H1 (cell line): Measurements from ENCODE around the gene LOXL1. TPM values are rescaled to one million over a fixed set of nuclear protein-coding genes. Genes with fewer than 3 reads are reported as not detected.

ENCODE experiments used
- CTCF ChIA-PET: fragments of 300-600 bp; sonication (Branson Sonifier 250); formaldehyde crosslinking; loops from one replicate; lab custom pipeline; 2021; ENCODE audit not compliant: partially characterized antibody; lab: Charles Lee
- POLR2A ChIA-PET: fragments of 300-600 bp; sonication (Branson Sonifier 250); formaldehyde crosslinking; loops from one replicate; lab custom pipeline; 2021; ENCODE audit warnings: inconsistent platforms; ENCODE audit not compliant: partially characterized antibody; lab: Charles Lee
- DNase-seq, 2 experiments: peaks; one replicate each; pipeline versions ENCODE4 v3.0.0 to v3.0.0-alpha.2; 2010 to 2022; ENCODE audit warnings: low spot score in 2 of 2, low read depth in 1 of 2, mixed read lengths in 1 of 2
- FAIRE-seq: peaks from 2 replicates; lab custom pipeline; 2011; peaks lifted over from hg19 to GRCh38; lab: Jason Lieb, UNC
- H2AFZ ChIP-seq: 2 replicates; pipeline ENCODE4 v1.8.1; 2012; ENCODE audit warnings: low read length, inconsistent platforms
- H2AK5ac ChIP-seq: 2 replicates; pipeline ENCODE4 v1.6.1; 2013; ENCODE audit warnings: low read depth, low read length
- H2BK120ac ChIP-seq: replicated peaks from 2 replicates; pipeline ENCODE3; 2013; ENCODE audit warnings: low read depth, low read length, inconsistent platforms
- H2BK12ac ChIP-seq: 2 replicates; pipeline ENCODE4 v1.6.1; 2013; ENCODE audit warnings: low read depth, low read length
- H2BK15ac ChIP-seq: 2 replicates; pipeline ENCODE4 v1.6.1; 2013; ENCODE audit warnings: low read length
- H2BK20ac ChIP-seq: 2 replicates; pipeline ENCODE4 v1.6.1; 2013; ENCODE audit warnings: low read length
- H2BK5ac ChIP-seq: 2 replicates; pipeline ENCODE4 v1.6.1; 2013; ENCODE audit warnings: low read depth, low read length
- H3K14ac ChIP-seq: 2 replicates; pipeline ENCODE4 v1.6.1; 2013; ENCODE audit warnings: inconsistent platforms; ENCODE audit not compliant: insufficient read length
- H3K18ac ChIP-seq: 2 replicates; pipeline ENCODE4 v1.6.1; 2013; ENCODE audit warnings: low read length; ENCODE audit errors: extremely low read depth
- H3K23ac ChIP-seq: 2 replicates; pipeline ENCODE4 v1.6.1; 2013; ENCODE audit warnings: inconsistent platforms; ENCODE audit not compliant: insufficient read length
- H3K23me2 ChIP-seq: 2 replicates; pipeline ENCODE4 v1.6.1; 2013; ENCODE audit warnings: low read depth, low read length
- H3K27ac ChIP-seq: 2 replicates; pipeline ENCODE4 v1.6.1; 2011; ENCODE audit warnings: low read depth, low read length, inconsistent platforms
- H3K27me3 ChIP-seq, 4 experiments: replicated peaks in 1 of 4; 1 replicate in 1 of 4; 2 replicates in 3 of 4; pipeline versions ENCODE4 v1.6.1 to v1.8.1; 2011 to 2013; ENCODE audit warnings: low read length in 3 of 4, mild to moderate bottlenecking in 3 of 4, inconsistent platforms in 2 of 4, mixed read lengths in 2 of 4, moderate library complexity in 1 of 4; ENCODE audit not compliant: control insufficient read depth in 3 of 4, insufficient read depth in 3 of 4; ENCODE audit errors: extremely low read depth in 1 of 4
- H3K36me3 ChIP-seq, 4 experiments: 2 replicates each; pipeline versions ENCODE4 v1.6.1 to v1.8.1; 2011 to 2013; ENCODE audit warnings: mild to moderate bottlenecking in 4 of 4, low read length in 3 of 4, moderate library complexity in 2 of 4, control low read depth in 1 of 4, inconsistent platforms in 1 of 4; ENCODE audit not compliant: insufficient read depth in 4 of 4, control insufficient read depth in 2 of 4
- H3K4ac ChIP-seq: replicated peaks from 2 replicates; pipeline ENCODE3; 2013; ENCODE audit warnings: low read length, low read depth, mixed read lengths, inconsistent platforms; ENCODE audit not compliant: insufficient read length
- H3K4me1 ChIP-seq, 4 experiments: replicated peaks in 1 of 4; 1 replicate in 1 of 4; 2 replicates in 3 of 4; pipeline versions ENCODE4 v1.6.1 to v1.8.1; 2011 to 2013; ENCODE audit warnings: low read length in 3 of 4, inconsistent platforms in 2 of 4, mixed read lengths in 1 of 4; ENCODE audit not compliant: insufficient read depth in 4 of 4, control insufficient read depth in 3 of 4
- H3K4me2 ChIP-seq, 2 experiments: 2 replicates each; pipeline versions ENCODE4 v1.6.1 to v1.8.1; 2011 to 2013; ENCODE audit warnings: low read depth in 2 of 2, low read length in 2 of 2, control low read depth in 1 of 2, inconsistent platforms in 1 of 2, mild to moderate bottlenecking in 1 of 2; ENCODE audit not compliant: insufficient read depth in 1 of 2
- H3K4me3 ChIP-seq, 4 experiments: fragments of 200-600, 300-600 bp in 1 of 4; sonication (generic), shearing (Covaris generic), sonication (Bioruptor Twin) in 1 of 4; 2 replicates each; pipeline versions ENCODE4 v1.5.1 to v1.8.1; 2011 to 2016; ENCODE audit warnings: low read length in 4 of 4, low read depth in 3 of 4, control low read depth in 2 of 4, inconsistent platforms in 2 of 4, mild to moderate bottlenecking in 2 of 4, mixed read lengths in 1 of 4, moderate library complexity in 1 of 4; ENCODE audit not compliant: insufficient read depth in 2 of 4; ENCODE audit errors: extremely low read depth in 1 of 4
- H3K56ac ChIP-seq: replicated peaks from 2 replicates; pipeline ENCODE3; 2013; ENCODE audit warnings: low read depth, mild to moderate bottlenecking, mixed read lengths, low read length, inconsistent platforms; ENCODE audit not compliant: insufficient read length
- H3K79me1 ChIP-seq: 2 replicates; pipeline ENCODE4 v1.6.1; 2013; ENCODE audit warnings: low read depth, low read length, control low read depth
- H3K79me2 ChIP-seq, 2 experiments: 2 replicates each; pipeline versions ENCODE4 v1.6.1 to v1.8.1; 2012 to 2013; ENCODE audit warnings: low read length in 2 of 2, mild to moderate bottlenecking in 2 of 2, inconsistent platforms in 1 of 2; ENCODE audit not compliant: insufficient read depth in 2 of 2, control insufficient read depth in 1 of 2
- H3K9ac ChIP-seq, 4 experiments: replicated peaks in 1 of 4; 1 replicate in 1 of 4; 2 replicates in 3 of 4; pipeline versions ENCODE4 v1.6.1 to v1.8.1; 2011 to 2013; ENCODE audit warnings: low read depth in 3 of 4, low read length in 3 of 4, control low read depth in 2 of 4, mild to moderate bottlenecking in 2 of 4, moderate library complexity in 2 of 4, inconsistent platforms in 1 of 4; ENCODE audit errors: extremely low read depth in 1 of 4
- H3K9me3 ChIP-seq, 2 experiments: 2 replicates each; pipeline versions ENCODE4 v1.6.1 to v1.8.1; 2012 to 2013; ENCODE audit warnings: mild to moderate bottlenecking in 2 of 2, moderate library complexity in 2 of 2, control low read depth in 1 of 2, inconsistent platforms in 1 of 2, low read depth in 1 of 2, low read length in 1 of 2, mixed read lengths in 1 of 2; ENCODE audit not compliant: insufficient read depth in 2 of 2
- H4K20me1 ChIP-seq, 2 experiments: replicated peaks in 1 of 2; 2 replicates each; pipeline versions ENCODE3 to v1.8.1; 2011 to 2013; ENCODE audit warnings: inconsistent platforms in 2 of 2, low read length in 2 of 2, mild to moderate bottlenecking in 1 of 2; ENCODE audit not compliant: insufficient read depth in 2 of 2, control insufficient read depth in 1 of 2
- H4K5ac ChIP-seq: 2 replicates; pipeline ENCODE4 v1.6.1; 2013; ENCODE audit warnings: low read length, low read depth, mixed read lengths, inconsistent platforms; ENCODE audit not compliant: insufficient read length
- H4K8ac ChIP-seq: 2 replicates; pipeline ENCODE4 v1.8.0; 2013; ENCODE audit warnings: mild to moderate bottlenecking, moderate library complexity, low read length, inconsistent platforms; ENCODE audit not compliant: insufficient read depth; ENCODE audit errors: extremely low read depth
- H4K91ac ChIP-seq: replicated peaks from 2 replicates; pipeline ENCODE3; 2013; ENCODE audit warnings: low read length, mixed read lengths, inconsistent platforms; ENCODE audit not compliant: insufficient read length
- KDM4A ChIP-seq: IDR thresholded peaks from one replicate; pipeline ENCODE4 v1.7.1; 2012; ENCODE audit warnings: low read depth, mild to moderate bottlenecking, moderate library complexity, low read length, inconsistent platforms; ENCODE audit not compliant: severe bottlenecking
- RFX5 ChIP-seq: IDR thresholded peaks from 2 replicates; pipeline ENCODE4 v1.6.1; 2011; ENCODE audit warnings: low read depth, low read length, improper control_type of control experiment, borderline replicate concordance
- WGBS, 2 experiments: shearing (Covaris generic) in 1 of 2; methylation state at CpG; one replicate each; pipeline versions ENCODE4 v1.1.6 to v1.1.7; 2013 to 2015; ENCODE audit warnings: low lambda C conversion rate in 2 of 2, mixed read lengths in 2 of 2, inconsistent platforms in 1 of 2, low coverage in 1 of 2, missing lambda C conversion rate in 1 of 2; ENCODE audit not compliant: insufficient replicate concordance in 2 of 2, insufficient coverage in 1 of 2, insufficient read length in 1 of 2; ENCODE audit errors: extremely low coverage in 1 of 2, missing lambda C conversion rate in 1 of 2; 5-methylcytosine and 5-hydroxymethylcytosine counted together
- polyA plus RNA-seq, 7 experiments: library from polyadenylated mRNA; depleted of rRNA in 3 of 7; stranded (reverse) in 5 of 7; unstranded in 2 of 7; fragments of >200 nt in 5 of 7; fragments of 200-250 nt in 2 of 7; gene quantifications; 1 replicate in 5 of 7; 2 replicates in 1 of 7; 4 replicates in 1 of 7; pipeline versions ENCODE4 v1.2.1 to v1.2.3, GENCODE V29; 2011 to 2013; ENCODE audit warnings: missing spikeins in 2 of 7, mixed read lengths in 2 of 7
- total RNA-seq: library from RNA; stranded (reverse); fragmentation: NEBNext Ultra II Directional; extraction: Animal tissue kit (Norgen Biotek cat#: 25700); gene quantifications from 2 replicates; pipeline ENCODE4 v1.2.1, GENCODE V29; 2021

Gene LOXL1
- total and polyA plus RNA-seq, 2 of the 8 experiments (the other 6 are each of a cell fraction or from before 2014, with no cell fraction given) = 8.1 to 14.4 TPM

- H2AFZ ChIP-seq = no peak overlapping the region
- no peak overlapping the region for H2BK5ac ChIP-seq
- H4K8ac ChIP-seq = no peak overlapping the region
- H3K18ac ChIP-seq = no peak overlapping the region
- 0 out of 2 replicates have a peak overlapping the region, but pooled peaks have one; percentile 40 for H2BK15ac ChIP-seq
- no peak overlapping the region for H3K56ac ChIP-seq
- no peak overlapping the region for H4K5ac ChIP-seq
- H3K79me1 ChIP-seq = no peaks in the 10 kb centered on the region
- peak overlapping the region; percentile 77 to 80; a peak in 3 of 4 replicates for H3K4me2 ChIP-seq
- no peak overlapping the region for H3K23ac ChIP-seq
- FAIRE-seq = no peak
- H2AK5ac ChIP-seq = no peak overlapping the region; the same call in 1 of the 2 replicates
- H2BK12ac ChIP-seq = peak overlapping the region; percentile 91; the same call in 1 of the 2 replicates
- H3K9ac ChIP-seq = no peak overlapping the region
- peaks cover under 1 to 5% (median 2%) of the 10 kb centered on the region in 4 experiments; a peak in 4 of 8 replicates for H3K36me3 ChIP-seq
- 90% methylated on average over 8 of the region's 10 CpGs; no CpG with 5 or more reads in 1 of the 2 experiments for WGBS, 2 experiments
- H2BK20ac ChIP-seq = peak overlapping the region; percentile 32; the same call in 1 of the 2 replicates
- CTCF ChIA-PET = interaction anchor here (0.7 to 11.4 kb wide), 25 partner anchors 9 to 330 kb away, joined by 3 to 167 read pairs (median 4); partner anchors contain the start of gene STRA6
- H3K23me2 ChIP-seq = peaks cover 11% of the 10 kb centered on the region; the same call in 1 of the 2 replicates
- peaks cover 0 to 8% (median 1%) of the 10 kb centered on the region in 4 experiments; a peak in 1 of 7 replicates for H3K27me3 ChIP-seq
- no peaks in the 10 kb centered on the region for H3K9me3 ChIP-seq
- H4K91ac ChIP-seq = no peak overlapping the region
- peaks cover 0 to 7% (median under 1%) of the 10 kb centered on the region in 4 experiments; a peak in 3 of 7 replicates for H3K4me1 ChIP-seq
- no peak overlapping the region for H2BK120ac ChIP-seq
- H3K27ac ChIP-seq = no peak overlapping the region
- POLR2A ChIA-PET = interaction anchor here (0.8 to 1.1 kb wide), 4 partner anchors 17 to 766 kb away, joined by 3 to 4 read pairs (median 4); no protein-coding TSS in a partner anchor
- H3K4me3 ChIP-seq = peak overlapping the region in 3 of 4 experiments; percentile 74 to 84 (median 84); a peak in 6 of 8 replicates
- DNase-seq = no peak
- no peak overlapping the region for H3K14ac ChIP-seq
- H3K79me2 ChIP-seq = peaks cover 0 to 14% of the 10 kb centered on the region in 2 experiments; a peak in 2 of 4 replicates
- H3K4ac ChIP-seq = peak overlapping the region; percentile 34
- H4K20me1 ChIP-seq = peaks cover 0 to 5% of the 10 kb centered on the region in 2 experiments
- TF ChIP-seq KDM4A (peak; percentile 0), RFX5 (no peak)
These were observed 67.1 kb downstream of the LOXL1 start for GRCh38 chr15:73993211-73993994.
